ENCODE measurements around the gene WNK4. TPM values are rescaled to one million over a fixed set of nuclear protein-coding genes. Genes with fewer than 3 reads are reported as not detected.
A peak's percentile ranks its signal among the peaks of the same experiment; 100 is the strongest.
"Not testable (repeated sequence)": the region's sequence is repeated elsewhere in the genome, so short reads cannot be mapped to it uniquely, and the experiment has no call there.

WNK4 gene
- total and polyA plus RNA-seq, 2 donors: 0.23 to 0.26 TPM

DNA sequence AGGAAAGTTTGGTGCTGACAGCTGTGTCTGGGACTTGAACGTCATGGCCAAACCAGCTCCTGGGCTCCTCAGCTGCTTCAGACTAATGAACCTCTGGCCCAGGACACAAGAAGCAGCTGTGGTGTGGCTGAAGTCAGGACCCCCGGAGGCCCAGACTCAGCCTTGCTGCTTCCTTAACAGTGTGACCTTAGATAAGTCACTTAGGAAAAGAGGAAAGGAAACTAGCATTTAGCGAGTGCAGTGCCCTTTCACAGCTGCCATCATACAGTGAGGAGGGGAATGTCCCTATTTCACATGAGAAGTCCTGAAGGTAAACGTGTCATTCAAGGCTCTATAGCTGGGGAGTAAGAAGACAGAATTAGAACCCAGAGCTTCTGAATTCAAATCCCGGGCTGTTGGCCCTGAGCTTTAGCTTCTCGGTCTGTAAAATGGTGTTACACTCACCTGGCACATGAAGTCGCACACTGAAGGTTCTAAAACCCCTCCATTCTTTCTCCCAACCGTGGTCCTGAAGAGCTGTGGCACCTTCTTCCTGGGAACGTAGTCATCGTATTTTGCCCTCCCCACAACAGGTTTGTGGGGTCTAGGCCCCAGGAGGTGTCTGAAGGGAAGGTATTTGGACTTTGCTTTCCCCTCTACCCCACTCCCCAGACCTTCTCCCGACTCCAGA, 20.3 kb upstream of the WNK4 start:
- H3K27ac ChIP-seq (ENCODE audit: low read depth): no peak overlapping the region

DNA sequence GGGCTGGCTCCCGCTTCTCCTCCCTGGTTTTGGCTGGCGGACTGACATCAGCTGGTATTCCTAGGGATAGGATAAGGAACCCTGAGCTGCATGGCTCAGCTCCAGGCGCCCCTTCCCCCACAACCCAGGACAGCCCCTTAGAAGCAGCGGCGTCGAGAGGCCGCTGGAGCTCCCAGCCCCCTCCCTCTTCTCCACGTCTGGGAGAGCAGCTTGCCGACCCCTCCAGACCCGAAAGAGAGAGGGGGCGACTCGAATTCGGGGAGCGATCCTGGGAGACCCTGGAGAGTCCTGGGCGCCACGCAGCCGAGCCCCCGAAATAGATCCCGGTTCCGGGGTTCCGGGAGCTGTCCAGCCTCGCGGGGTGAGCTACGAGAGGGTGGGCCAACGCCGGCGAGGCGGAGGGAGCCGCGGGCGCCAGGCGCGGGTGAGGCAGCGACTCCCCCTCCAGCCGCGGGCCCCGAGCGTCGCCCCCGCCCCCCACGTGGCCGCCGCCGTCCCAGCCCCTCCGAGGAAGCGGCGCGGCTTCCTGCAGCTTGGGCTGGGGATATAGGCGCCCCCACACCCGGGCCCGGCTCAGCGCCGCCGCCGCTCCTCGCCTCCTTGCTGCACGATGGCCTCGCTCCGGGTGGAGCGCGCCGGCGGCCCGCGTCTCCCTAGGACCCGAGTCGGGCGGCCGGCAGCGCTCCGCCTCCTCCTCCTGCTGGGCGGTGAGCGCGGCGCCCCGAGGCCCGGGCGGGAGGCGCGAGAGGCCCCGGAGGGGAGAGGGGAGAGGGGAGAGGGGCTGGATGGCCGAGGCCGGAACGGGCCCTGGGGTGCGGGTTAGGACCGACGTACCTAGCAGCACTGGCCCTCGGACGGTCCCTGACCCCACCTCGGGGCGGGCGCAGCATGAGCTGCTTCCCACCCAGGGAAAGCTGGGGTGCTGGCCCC, 19.5 kb upstream of the WNK4 start, which contains the start of gene RAMP2:
RAMP2 (plus strand) TSS at position 576 of the 930 bp plus-strand sequence; CDS start at position 611, 35 bp downstream.
- Histone ChIP-seq H3K4me3 (ENCODE audit: low read depth, low read length) (peak within 1 kb of the TSS; percentile 62), H3K36me3 (ENCODE audit: insufficient read depth) (no peaks in the 10 kb centered on the region), H3K4me1 (ENCODE audit: insufficient read depth) (no peaks in the 10 kb centered on the region), H3K27ac (ENCODE audit: low read depth) (no peak within 1 kb of the TSS)
- DNase-seq (ENCODE audit: extremely low spot score): no peak
- 2% methylated on average over 90 of the region's 92 CpGs for WGBS

More for the DNA sequence above, 20.3 kb upstream of the WNK4 start:
- no peak overlapping the region for H3K4me3 ChIP-seq (ENCODE audit: low read depth, low read length)
- 49% methylated on average over 11 of the region's 11 CpGs for WGBS
- no peaks in the 10 kb centered on the region for H3K36me3 ChIP-seq (ENCODE audit: insufficient read depth)
- no peaks in the 10 kb centered on the region for H3K4me1 ChIP-seq (ENCODE audit: insufficient read depth)
- DNase-seq (ENCODE audit: extremely low spot score): no peak

DNA sequence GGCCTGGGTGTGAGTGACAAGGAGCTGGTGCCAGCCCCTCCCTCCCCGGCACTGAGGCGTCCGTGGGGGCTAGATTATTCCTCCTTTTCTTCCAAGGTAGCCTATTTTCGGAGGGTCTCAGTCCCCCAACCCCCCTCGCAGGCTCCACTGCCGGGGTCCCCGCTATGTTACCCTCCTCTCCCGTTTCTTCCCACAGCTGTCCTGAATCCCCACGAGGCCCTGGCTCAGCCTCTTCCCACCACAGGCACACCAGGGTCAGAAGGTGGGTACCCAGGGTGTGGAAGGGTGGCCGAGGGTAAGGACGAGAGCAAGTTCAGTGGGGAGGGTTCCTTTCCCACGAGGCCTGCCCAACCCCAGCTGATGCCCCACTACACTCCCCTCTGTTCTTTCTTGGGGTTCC, 18.8 kb upstream of the WNK4 start:
- DNase-seq (ENCODE audit: extremely low spot score): no peak

GRCh38 chr17:42766124-42766523, 14.3 kb upstream of the WNK4 start:
- Histone ChIP-seq H3K4me3 (ENCODE audit: low read depth, low read length) (no peak overlapping the region), H3K27ac (ENCODE audit: low read depth) (no peak overlapping the region), H3K4me1 (ENCODE audit: insufficient read depth) (no peaks in the 10 kb centered on the region), H3K36me3 (ENCODE audit: insufficient read depth) (no peaks in the 10 kb centered on the region)
- WGBS: 82% methylated on average over 6 of the region's 6 CpGs
- DNase-seq (ENCODE audit: extremely low spot score): no peak

More for the DNA sequence above, 18.8 kb upstream of the WNK4 start:
- 42% methylated on average over 12 of the region's 12 CpGs for WGBS
- H3K4me3 ChIP-seq (ENCODE audit: low read depth, low read length): peak overlapping the region; percentile 62
- no peaks in the 10 kb centered on the region for H3K36me3 ChIP-seq (ENCODE audit: insufficient read depth)
- no peak overlapping the region for H3K27ac ChIP-seq (ENCODE audit: low read depth)
- no peaks in the 10 kb centered on the region for H3K4me1 ChIP-seq (ENCODE audit: insufficient read depth)

DNA sequence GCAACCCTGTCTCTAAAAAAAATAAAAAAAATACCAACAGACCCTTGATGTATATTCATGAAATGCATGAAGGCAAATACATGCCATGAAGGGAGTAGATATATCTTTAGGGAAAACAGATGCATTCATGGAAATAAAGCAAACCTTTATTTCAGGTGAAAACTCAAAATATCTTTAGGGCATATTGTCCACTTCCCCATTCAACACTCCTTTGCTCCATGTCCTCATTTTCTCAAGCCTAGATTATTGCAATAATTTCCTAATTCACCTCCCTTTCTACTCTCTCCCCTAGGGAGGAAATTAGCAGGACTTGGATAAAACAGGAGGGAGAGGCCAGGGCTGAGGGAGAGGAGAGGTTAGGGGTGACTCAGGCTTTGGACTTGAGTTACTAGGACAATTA, 12.9 kb upstream of the WNK4 start:
- H3K4me1 ChIP-seq (ENCODE audit: insufficient read depth): no peaks in the 10 kb centered on the region
- H3K36me3 ChIP-seq (ENCODE audit: insufficient read depth): no peaks in the 10 kb centered on the region
- DNase-seq (ENCODE audit: extremely low spot score): no peak
- H3K27ac ChIP-seq (ENCODE audit: low read depth): no peak overlapping the region
- H3K4me3 ChIP-seq (ENCODE audit: low read depth, low read length): no peak overlapping the region

DNA sequence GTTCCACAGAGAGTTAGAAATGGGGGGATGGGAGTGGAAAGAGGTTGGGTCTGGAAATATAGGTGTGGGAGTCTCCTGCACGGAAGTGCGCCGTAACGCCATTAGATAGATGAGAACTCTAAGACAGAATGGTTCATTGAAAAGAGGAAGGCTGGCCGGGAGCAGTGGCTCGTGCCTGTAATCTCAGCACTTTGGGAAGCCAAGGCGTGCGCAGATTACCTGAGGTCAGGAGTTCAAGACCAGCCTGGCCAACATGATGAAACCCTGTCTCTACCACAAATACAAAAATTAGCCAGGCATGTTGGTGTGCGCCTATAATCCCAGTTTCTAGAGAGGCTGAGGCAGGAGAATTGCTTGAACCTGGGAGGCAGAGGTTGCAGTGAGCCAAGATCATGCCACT, 12.4 kb upstream of the WNK4 start:
- H3K27ac ChIP-seq (ENCODE audit: low read depth); H3K36me3 ChIP-seq (ENCODE audit: insufficient read depth); H3K4me1 ChIP-seq (ENCODE audit: insufficient read depth); DNase-seq (ENCODE audit: extremely low spot score); H3K4me3 ChIP-seq (ENCODE audit: low read depth, low read length): not testable (repeated sequence)
- WGBS: 77% methylated on average over 9 of the region's 9 CpGs

- H3K4me1 ChIP-seq (ENCODE audit: insufficient read depth); H3K4me3 ChIP-seq (ENCODE audit: low read depth, low read length); DNase-seq (ENCODE audit: extremely low spot score); H3K27ac ChIP-seq (ENCODE audit: low read depth); H3K36me3 ChIP-seq (ENCODE audit: insufficient read depth): not testable (repeated sequence)
- WGBS: 74% methylated on average over 10 of the region's 10 CpGs
Observed at GRCh38 chr17:42769964-42770363, 10.4 kb upstream of the WNK4 start.

DNA sequence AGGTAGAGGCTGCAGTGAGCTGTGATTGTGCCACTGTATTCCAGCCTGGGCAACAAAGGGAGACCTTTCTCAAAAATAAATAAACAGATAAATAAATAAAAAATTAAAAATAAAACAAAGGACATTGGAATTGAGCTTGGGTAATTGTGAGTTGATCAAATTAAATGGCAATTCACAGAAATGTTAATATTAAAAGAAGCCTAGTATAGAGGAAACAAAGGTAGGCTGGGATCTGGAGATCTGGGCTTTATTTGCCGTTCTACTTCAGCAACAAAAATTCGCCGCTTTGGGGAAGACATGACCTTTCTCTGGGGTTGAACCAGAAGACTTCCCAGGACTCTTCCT, 7.5 kb upstream of the WNK4 start:
- Histone ChIP-seq H3K36me3 (ENCODE audit: insufficient read depth) (no peaks in the 10 kb centered on the region), H3K27ac (ENCODE audit: low read depth) (no peak overlapping the region), H3K4me3 (ENCODE audit: low read depth, low read length) (peak overlapping the region; percentile 74), H3K4me1 (ENCODE audit: insufficient read depth) (no peaks in the 10 kb centered on the region)
- 4% methylated on average over 3 of the region's 3 CpGs for WGBS
- DNase-seq (ENCODE audit: extremely low spot score): no peak

DNA sequence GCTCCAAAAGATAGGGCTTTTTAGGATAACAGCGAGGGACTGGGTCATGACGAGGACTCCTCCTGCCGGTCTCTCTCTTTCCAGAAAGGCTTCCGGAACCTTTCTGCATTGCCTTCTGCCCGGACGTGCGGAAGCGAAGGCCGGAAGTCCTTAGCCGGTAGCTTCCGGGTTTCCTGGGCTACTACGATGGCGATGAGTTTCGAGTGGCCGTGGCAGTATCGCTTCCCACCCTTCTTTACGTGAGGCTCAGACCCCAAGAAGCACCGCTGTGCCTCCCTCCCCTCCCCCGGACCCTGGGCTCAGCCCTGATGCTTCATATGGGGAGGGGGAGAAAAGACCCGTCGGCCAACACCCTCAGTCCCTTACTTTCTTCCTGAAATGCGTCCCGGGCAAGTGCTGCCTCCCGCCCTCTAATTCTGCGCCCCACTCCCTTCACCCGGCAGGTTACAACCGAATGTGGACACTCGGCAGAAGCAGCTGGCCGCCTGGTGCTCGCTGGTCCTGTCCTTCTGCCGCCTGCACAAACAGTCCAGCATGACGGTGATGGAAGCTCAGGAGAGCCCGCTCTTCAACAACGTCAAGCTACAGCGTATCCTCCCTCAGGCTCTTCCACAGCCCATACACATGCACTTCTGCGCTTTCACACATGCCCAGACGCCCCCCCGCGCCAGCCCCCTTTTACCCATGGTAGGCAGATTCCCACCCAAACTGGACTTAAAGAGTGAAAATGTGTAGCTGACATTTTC, 6.9 kb upstream of the WNK4 start, which contains the start of gene VPS25:
VPS25 (plus strand) TSS at position 160 of the 746 bp plus-strand sequence; CDS start at position 187, 27 bp downstream.
- Histone ChIP-seq H3K27ac (ENCODE audit: low read depth) (peak within 1 kb of the TSS; percentile 79), H3K4me3 (ENCODE audit: low read depth, low read length) (peak within 1 kb of the TSS; percentile 74), H3K36me3 (ENCODE audit: insufficient read depth) (no peaks in the 10 kb centered on the region), H3K4me1 (ENCODE audit: insufficient read depth) (no peaks in the 10 kb centered on the region)
- under 1% methylated on average over 39 of the region's 39 CpGs for WGBS
- DNase-seq (ENCODE audit: extremely low spot score): no peak

- DNase-seq (ENCODE audit: extremely low spot score): no peak
- Histone ChIP-seq H3K27ac (ENCODE audit: low read depth) (no peak overlapping the region), H3K36me3 (ENCODE audit: insufficient read depth) (no peaks in the 10 kb centered on the region), H3K4me3 (ENCODE audit: low read depth, low read length) (peak overlapping the region; percentile 74), H3K4me1 (ENCODE audit: insufficient read depth) (no peaks in the 10 kb centered on the region)
- 76% methylated on average over 3 of the region's 3 CpGs for WGBS
Observed at GRCh38 chr17:42774066-42774745, 6.2 kb upstream of the WNK4 start.

GRCh38 chr17:42775534-42776098, 4.8 kb upstream of the WNK4 start:
- 76% methylated on average over 3 of the region's 3 CpGs for WGBS
- Histone ChIP-seq H3K36me3 (ENCODE audit: insufficient read depth) (no peaks in the 10 kb centered on the region), H3K4me3 (ENCODE audit: low read depth, low read length) (no peak overlapping the region), H3K4me1 (ENCODE audit: insufficient read depth) (no peaks in the 10 kb centered on the region), H3K27ac (ENCODE audit: low read depth) (no peak overlapping the region)
- no peak for DNase-seq (ENCODE audit: extremely low spot score)

GRCh38 chr17:42778570-42778969, 1.8 kb upstream of the WNK4 start:
- no peak overlapping the region for H3K4me3 ChIP-seq (ENCODE audit: low read depth, low read length)
- DNase-seq (ENCODE audit: extremely low spot score): no peak
- H3K27ac ChIP-seq (ENCODE audit: low read depth): no peak overlapping the region
- no peaks in the 10 kb centered on the region for H3K36me3 ChIP-seq (ENCODE audit: insufficient read depth)
- H3K4me1 ChIP-seq (ENCODE audit: insufficient read depth): peaks cover 2% of the 10 kb centered on the region
- 93% methylated on average over 5 of the region's 5 CpGs for WGBS
